Skeletal muscle tissue (tissue), 4 donors: Measurements from ENCODE around the gene CBL. TPM values are rescaled to one million over a fixed set of nuclear protein-coding genes. Genes with fewer than 3 reads are reported as not detected.

Experiments
- H3K27ac ChIP-seq: one replicate; pipeline ENCODE4 v1.7.0; 2013; ENCODE audit warnings: mild to moderate bottlenecking, low read depth, low read length, inconsistent platforms
- H3K27me3 ChIP-seq, 3 donors: one replicate each; pipeline ENCODE4 v1.7.0; 2013; ENCODE audit warnings: low read length in 3 of 3; ENCODE audit not compliant: control insufficient read depth in 3 of 3, insufficient read depth in 3 of 3
- H3K36me3 ChIP-seq, 3 donors: one replicate each; pipeline ENCODE4 v1.7.0; 2013; ENCODE audit warnings: low read length in 3 of 3; ENCODE audit not compliant: control insufficient read depth in 3 of 3, insufficient read depth in 3 of 3
- H3K4me1 ChIP-seq, 3 donors: one replicate each; pipeline ENCODE4 v1.7.0; 2013; ENCODE audit warnings: low read length in 3 of 3, mild to moderate bottlenecking in 3 of 3; ENCODE audit not compliant: control insufficient read depth in 3 of 3, insufficient read depth in 3 of 3
- H3K4me3 ChIP-seq, 3 donors: one replicate each; pipeline ENCODE4 v1.7.0; 2013; ENCODE audit warnings: low read length in 3 of 3
- H3K9ac ChIP-seq, 3 donors: one replicate each; pipeline ENCODE4 v1.7.0; 2013; ENCODE audit warnings: low read length in 3 of 3, mild to moderate bottlenecking in 3 of 3, moderate library complexity in 2 of 3, low read depth in 1 of 3
- H3K9me3 ChIP-seq, 3 donors: one replicate each; pipeline ENCODE4 v1.7.0; 2013; ENCODE audit warnings: low read length in 3 of 3; ENCODE audit not compliant: control insufficient read depth in 3 of 3
- total RNA-seq: library from RNA; depleted of rRNA; stranded (reverse); fragments of >200 nt; gene quantifications from one replicate; pipeline ENCODE4 v1.2.3, GENCODE V29; 2014
- donor health status: Osteomylitis.

Gene CBL
- total RNA-seq, 1 donor from 2014 or later = 9.9 TPM

DNA sequence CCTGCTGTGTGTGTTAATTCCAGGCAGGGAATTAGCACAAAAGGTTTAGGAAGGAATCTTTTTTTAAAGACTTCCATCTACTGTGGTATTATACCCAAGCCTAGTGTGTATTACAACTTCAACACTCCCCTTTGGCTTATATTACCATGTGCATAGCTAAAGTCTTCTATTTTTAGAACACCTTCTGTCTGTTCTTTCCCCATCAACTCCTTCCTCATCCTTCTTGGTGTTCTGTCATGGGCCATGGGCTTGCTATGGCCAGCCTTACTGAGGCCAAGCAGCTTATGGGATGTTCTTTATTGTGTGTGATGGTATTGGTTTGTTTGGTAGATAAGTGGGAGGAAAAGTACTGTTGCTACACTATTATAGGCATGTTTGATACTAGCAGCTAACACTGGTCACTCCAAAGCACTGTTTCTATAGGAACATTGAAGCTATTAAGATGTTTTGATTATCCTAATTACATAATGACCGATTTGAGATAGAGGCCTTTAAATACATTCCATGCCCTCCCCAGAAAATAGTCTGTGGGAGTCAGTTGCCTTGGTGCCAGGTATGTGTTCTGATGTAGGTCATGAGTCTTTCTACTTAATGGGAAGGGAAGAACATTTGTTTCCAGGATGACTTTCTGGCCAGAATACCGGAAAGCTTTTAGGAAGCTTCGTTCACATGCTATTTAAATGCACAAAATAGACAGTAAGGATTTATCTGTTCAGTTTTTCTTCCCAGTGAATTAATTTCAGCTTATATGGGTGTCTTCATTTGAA is 94.2 kb downstream of the CBL start:
- Histone ChIP-seq H3K9ac (no peak overlapping the region), H3K4me1 (peaks cover 44 to 82% (median 64%) of the 10 kb centered on the region in 3 donors), H3K4me3 (peak overlapping the region in 1 of 3 donors; percentile 38), H3K27ac (peak overlapping the region; percentile 81), H3K9me3 (no peaks in the 10 kb centered on the region), H3K27me3 (no peaks in the 10 kb centered on the region), H3K36me3 (peaks cover 0 to 25% (median 0%) of the 10 kb centered on the region in 3 donors)

DNA sequence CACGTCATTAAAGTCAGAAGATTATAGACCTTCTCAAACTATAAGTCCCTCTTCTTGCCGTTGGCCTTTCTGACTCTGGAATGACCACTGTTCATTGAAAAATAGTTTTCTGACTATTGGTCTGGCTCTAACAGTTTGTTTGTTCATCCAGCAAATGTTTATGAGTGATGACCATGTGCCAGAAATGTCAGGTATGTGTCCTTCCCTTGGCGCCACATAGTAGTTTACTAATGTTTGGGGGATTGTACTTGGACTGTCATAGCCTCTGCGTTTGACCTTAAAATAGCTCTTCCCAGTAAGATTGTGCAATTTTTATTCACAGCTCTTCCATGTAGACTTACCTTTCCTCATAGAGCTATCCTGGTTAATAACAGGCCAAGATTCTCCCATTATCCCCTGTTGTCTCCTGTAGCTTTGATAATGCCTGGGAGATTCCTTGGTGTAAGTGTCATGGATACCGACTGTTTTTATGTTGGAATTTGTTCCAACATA is 97.1 kb downstream of the CBL start:
- Histone ChIP-seq H3K9me3 (no peaks in the 10 kb centered on the region), H3K4me1 (peaks cover 53 to 83% (median 69%) of the 10 kb centered on the region in 3 donors), H3K36me3 (peaks cover 2 to 27% (median 3%) of the 10 kb centered on the region in 3 donors), H3K9ac (peak overlapping the region in 1 of 3 donors; percentile 2), H3K4me3 (no peak overlapping the region), H3K27me3 (no peaks in the 10 kb centered on the region), H3K27ac (peak overlapping the region; percentile 81)

DNA sequence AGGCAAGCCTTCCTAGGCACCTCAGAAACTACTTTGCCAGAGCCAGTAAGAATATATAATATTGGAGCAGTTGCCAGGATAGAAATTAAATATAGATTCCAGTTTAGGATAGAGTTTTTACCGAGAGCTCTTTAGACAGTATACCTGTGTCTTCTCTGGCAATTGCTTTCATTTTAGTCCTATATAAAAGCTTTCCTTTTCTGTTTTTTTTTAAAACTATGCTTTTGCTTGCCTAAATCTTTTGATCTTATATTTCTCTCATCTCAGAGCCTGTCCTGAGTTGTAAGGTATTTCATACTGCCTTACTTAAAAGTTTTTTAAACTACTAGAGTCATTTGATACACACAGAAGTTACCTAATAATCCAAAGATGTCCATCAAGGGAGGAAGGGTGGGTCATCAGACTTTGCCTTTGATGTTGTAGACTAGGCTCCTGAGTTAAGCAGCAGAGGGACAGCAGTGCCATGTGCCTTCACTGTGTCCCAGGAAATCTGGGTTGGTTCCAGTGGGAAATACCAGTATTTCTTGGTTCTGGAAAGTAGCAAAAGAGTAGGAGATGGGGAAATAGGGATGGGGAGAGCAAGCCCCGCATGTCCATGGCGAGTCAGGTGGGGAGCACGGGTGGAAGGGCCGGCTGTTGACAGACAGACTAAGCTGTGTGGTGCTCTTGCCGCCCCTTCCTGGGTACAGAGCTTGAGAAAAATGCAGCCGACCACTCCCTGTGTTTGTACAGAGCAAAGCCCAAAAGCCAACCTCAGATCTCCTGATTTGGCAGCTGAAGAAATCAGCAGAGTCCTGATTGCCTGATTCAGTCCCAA is 99.6 kb downstream of the CBL start:
- Histone ChIP-seq H3K4me3 (peak overlapping the region in 1 of 3 donors; percentile 7), H3K9me3 (no peaks in the 10 kb centered on the region), H3K4me1 (peaks cover 30 to 60% (median 49%) of the 10 kb centered on the region in 3 donors), H3K36me3 (peaks cover 4 to 20% (median 10%) of the 10 kb centered on the region in 3 donors), H3K9ac (peak overlapping the region in 2 of 3 donors; percentile 1 to 60), H3K27ac (peak overlapping the region; percentile 38), H3K27me3 (no peaks in the 10 kb centered on the region)

DNA sequence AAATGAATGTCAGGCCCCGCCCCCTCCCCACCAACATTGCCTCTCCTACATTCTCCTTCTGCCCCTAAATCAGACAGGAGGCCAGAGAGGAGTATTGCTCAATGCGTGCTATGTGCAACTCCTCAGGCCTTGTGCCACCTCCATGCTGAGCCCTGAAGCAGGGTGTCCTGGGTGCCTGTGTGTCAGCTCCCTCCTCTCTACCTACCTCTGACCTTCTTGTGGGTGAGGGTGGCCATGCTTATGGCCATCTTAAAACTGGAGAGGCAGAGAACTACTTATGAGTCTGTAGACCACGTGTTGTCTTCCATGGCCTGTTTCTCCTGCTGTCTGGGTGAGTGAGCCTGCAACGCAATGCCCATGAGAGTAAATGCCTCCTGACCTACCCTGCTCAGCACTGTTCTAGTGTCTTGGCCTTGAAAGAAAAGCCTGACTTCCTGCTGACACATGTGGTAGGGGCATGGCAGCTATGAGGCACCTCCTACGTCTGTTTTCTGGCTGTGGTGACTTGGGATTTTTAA is 100.3 kb downstream of the CBL start:
- peaks cover 24 to 53% (median 45%) of the 10 kb centered on the region in 3 donors for H3K4me1 ChIP-seq
- peaks cover 10 to 23% (median 17%) of the 10 kb centered on the region in 3 donors for H3K36me3 ChIP-seq
- no peaks in the 10 kb centered on the region for H3K27me3 ChIP-seq
- no peaks in the 10 kb centered on the region for H3K9me3 ChIP-seq
- peak overlapping the region; percentile 38 for H3K27ac ChIP-seq
- H3K4me3 ChIP-seq = no peak overlapping the region
- H3K9ac ChIP-seq = peak overlapping the region in 2 of 3 donors; percentile 1 to 60

DNA sequence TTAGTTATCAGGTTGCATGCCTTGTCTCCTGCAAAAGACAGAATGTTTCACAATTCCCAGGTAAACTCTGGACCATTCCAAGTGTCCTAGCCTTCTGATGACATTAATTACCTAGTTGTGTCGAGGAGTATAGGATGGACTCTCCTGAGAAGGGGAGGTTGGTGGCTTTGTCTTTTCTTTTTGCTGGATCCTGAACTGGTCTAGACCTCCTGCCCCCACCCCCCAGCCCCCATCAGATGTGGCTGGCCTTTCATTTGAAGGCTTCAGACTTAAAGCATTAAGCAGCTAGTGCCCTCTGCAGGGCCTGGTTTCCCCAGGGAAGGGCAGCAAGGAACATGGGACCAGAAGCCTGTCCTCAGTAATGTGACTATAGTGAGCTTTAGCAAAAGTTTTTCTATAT is 101.1 kb downstream of the CBL start:
- peak overlapping the region; percentile 23 for H3K27ac ChIP-seq
- no peaks in the 10 kb centered on the region for H3K27me3 ChIP-seq
- peaks cover 10 to 24% (median 18%) of the 10 kb centered on the region in 3 donors for H3K36me3 ChIP-seq
- H3K9me3 ChIP-seq = no peaks in the 10 kb centered on the region
- H3K4me3 ChIP-seq = no peak overlapping the region
- peaks cover 18 to 47% (median 40%) of the 10 kb centered on the region in 3 donors for H3K4me1 ChIP-seq
- peak overlapping the region in 2 of 3 donors; percentile 22 to 60 for H3K9ac ChIP-seq

DNA sequence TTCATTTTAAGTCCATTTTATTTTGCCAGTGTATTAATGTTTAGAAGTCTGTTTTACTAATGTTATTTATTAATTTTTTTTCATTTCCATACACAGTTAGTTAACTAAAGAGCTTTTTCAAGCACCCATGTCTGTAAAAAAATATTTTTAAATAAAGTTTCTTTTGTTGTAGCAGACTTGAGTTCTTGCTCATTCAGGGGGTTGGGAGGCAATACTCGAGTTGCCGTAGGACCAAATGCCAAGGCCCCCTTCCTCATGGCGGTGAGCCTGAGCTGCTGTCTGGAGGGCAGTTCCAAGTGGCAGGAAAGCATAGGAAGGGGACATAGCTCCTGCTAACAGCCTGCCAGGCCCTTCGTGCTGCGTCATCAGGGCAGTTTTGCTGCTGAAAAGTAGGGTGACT is 101.8 kb downstream of the CBL start:
- Histone ChIP-seq H3K36me3 (peaks cover 10 to 28% (median 22%) of the 10 kb centered on the region in 3 donors), H3K9ac (no peak overlapping the region), H3K27me3 (no peaks in the 10 kb centered on the region), H3K9me3 (no peaks in the 10 kb centered on the region), H3K4me1 (peaks cover 18 to 46% (median 34%) of the 10 kb centered on the region in 3 donors), H3K27ac (no peak overlapping the region), H3K4me3 (no peak overlapping the region)

DNA sequence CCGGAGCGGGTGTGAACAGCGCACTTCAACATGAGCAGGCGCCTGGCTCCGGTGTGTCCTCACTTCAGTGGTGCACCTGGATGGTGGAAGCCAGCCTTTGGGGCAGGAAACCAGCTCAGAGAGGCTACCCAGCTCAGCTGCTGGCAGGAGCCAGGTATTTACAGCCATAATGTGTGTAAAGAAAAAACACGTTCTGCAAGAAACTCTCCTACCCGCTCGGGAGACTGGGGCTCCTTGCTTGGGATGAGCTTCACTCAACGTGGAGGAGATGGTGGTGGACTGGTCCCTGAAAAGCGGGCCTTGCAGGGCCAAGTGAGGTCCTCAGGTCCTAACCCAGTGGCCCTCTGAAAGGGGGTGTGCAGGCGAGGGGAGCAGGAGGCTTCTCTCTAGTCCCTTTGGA is 103.3 kb downstream of the CBL start:
- Histone ChIP-seq H3K4me1 (peaks cover 18 to 33% (median 23%) of the 10 kb centered on the region in 3 donors), H3K27me3 (no peaks in the 10 kb centered on the region), H3K4me3 (no peak overlapping the region), H3K9me3 (no peaks in the 10 kb centered on the region), H3K27ac (no peak overlapping the region), H3K9ac (peak overlapping the region in 2 of 3 donors; percentile 10 to 25), H3K36me3 (peaks cover 10 to 30% (median 23%) of the 10 kb centered on the region in 3 donors)

DNA sequence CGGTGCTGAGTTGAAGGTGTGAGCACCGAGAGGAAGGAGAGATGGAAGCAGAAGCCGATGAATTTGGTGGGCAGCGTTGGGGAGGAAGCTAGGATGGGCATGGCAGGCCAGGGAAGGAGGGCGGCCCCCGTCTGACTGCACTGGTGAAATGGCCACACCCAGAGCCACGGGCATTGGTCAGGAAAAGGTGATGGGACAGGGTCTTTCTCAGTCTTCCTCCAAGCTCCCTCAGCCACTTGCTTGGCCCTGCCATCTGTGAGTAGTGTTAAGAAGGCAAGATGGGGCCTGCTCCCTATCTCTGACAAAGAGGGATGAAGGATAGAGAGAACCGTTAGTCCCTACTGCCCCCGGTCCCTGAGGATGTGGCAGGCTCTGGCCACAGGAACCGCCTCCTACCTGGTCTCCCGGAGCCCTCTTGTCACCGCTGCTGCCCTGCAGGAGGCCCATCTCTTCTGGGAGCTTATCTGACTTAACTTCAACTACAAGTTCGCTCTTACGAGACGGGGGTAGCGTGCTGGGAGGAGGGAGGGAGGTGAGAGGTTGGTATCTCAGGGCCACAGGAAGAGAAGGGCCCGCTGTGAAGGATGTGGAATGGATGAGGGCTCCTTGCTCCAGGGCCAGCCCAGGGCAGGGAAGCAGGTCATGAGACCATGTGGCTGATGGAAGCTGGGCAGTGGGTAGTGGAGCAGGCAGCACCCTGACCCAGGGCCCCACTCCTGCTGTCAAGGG is 104.0 kb downstream of the CBL start:
- H3K27ac ChIP-seq = no peak overlapping the region
- peaks cover 21 to 29% (median 23%) of the 10 kb centered on the region in 3 donors for H3K4me1 ChIP-seq
- no peak overlapping the region for H3K4me3 ChIP-seq
- peaks cover 10 to 31% (median 26%) of the 10 kb centered on the region in 3 donors for H3K36me3 ChIP-seq
- no peaks in the 10 kb centered on the region for H3K27me3 ChIP-seq
- peak overlapping the region in 1 of 3 donors; percentile 25 for H3K9ac ChIP-seq
- H3K9me3 ChIP-seq = no peaks in the 10 kb centered on the region

DNA sequence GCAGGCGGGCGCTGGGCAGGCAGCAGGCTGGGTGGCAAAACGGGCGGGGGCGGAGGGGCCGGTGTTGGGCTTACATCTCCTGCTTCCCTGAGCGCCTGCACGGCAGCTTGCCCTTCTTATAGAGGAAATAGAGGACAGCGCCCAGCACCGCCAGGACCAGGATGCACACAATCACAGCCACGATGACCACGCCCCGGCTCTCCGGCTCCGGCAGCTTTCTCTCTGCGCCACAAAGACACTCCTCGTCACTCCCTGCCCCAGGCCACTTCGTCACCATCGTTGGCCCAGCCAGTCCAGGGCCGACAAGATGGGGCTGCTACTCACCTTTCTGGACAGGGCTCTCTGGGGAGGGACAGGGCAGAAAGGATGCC is 104.5 kb downstream of the CBL start:
- peaks cover 0 to 3% (median 0%) of the 10 kb centered on the region in 3 donors for H3K27me3 ChIP-seq
- H3K36me3 ChIP-seq = peaks cover 10 to 31% (median 26%) of the 10 kb centered on the region in 3 donors
- no peak overlapping the region for H3K27ac ChIP-seq
- H3K4me1 ChIP-seq = peaks cover 23 to 30% (median 24%) of the 10 kb centered on the region in 3 donors
- no peak overlapping the region for H3K4me3 ChIP-seq
- no peak overlapping the region for H3K9ac ChIP-seq
- no peaks in the 10 kb centered on the region for H3K9me3 ChIP-seq
